Stimulated activated CD8-positive, alpha-beta memory T cell treated with anti-CD3 and anti-CD28 coated beads, Interleukin-7, amount 100 ng/mL, for 24 hours (primary cell): ENCODE data around the gene XPO5.
"Not testable (repeated sequence)": the region's sequence is repeated elsewhere in the genome, so short reads cannot be mapped to it uniquely, and the experiment has no call there.

ENCODE experiments used
- DNase-seq: peaks from one replicate; pipeline ENCODE4 v3.0.0-alpha.2; 2020; ENCODE audit warnings: low read depth

Gene XPO5

GRCh38 chr6:43517505-43518357 is 58.1 kb downstream of the XPO5 start:
- no peak for DNase-seq

- DNase-seq, result peak; percentile 95
These were observed 58.9 kb downstream of the XPO5 start, which contains the start of the genes POLR1C and YIPF3 for GRCh38 chr6:43516697-43517504. Gene POLR1C (plus strand): TSS chr6:43517089. CDS start chr6:43517110, 21 bp downstream. Gene YIPF3 (minus strand): TSS chr6:43516926. CDS start chr6:43516807, 119 bp downstream.

GRCh38 chr6:43516367-43516696 is 59.5 kb downstream of the XPO5 start:
- DNase-seq, result no peak

GRCh38 chr6:43515808-43516207 is 60.0 kb downstream of the XPO5 start:
- DNase-seq, result no peak

GRCh38 chr6:43511824-43512415 is 63.9 kb downstream of the XPO5 start:
- DNase-seq, result no peak

- no peak for DNase-seq
These were observed 65.0 kb downstream of the XPO5 start for GRCh38 chr6:43510827-43511163.

- DNase-seq, result peak; percentile 56
These were observed 65.6 kb downstream of the XPO5 start, which contains the start of gene LRRC73 for GRCh38 chr6:43509984-43510826. Gene LRRC73 (minus strand): TSS chr6:43510346. CDS start chr6:43509785, 561 bp downstream.

GRCh38 chr6:43509142-43509983 is 66.5 kb downstream of the XPO5 start:
- DNase-seq, result no peak

- DNase-seq, result no peak
These were observed 67.2 kb downstream of the XPO5 start for GRCh38 chr6:43508481-43509141.

GRCh38 chr6:43506667-43507471 is 69.0 kb downstream of the XPO5 start:
- DNase-seq, result peak; percentile 70

GRCh38 chr6:43506171-43506570 is 69.7 kb downstream of the XPO5 start:
- no peak for DNase-seq

- DNase-seq, result no peak
These were observed 70.1 kb downstream of the XPO5 start for GRCh38 chr6:43505718-43506117.

GRCh38 chr6:43504756-43505593 is 70.9 kb downstream of the XPO5 start:
- DNase-seq, result no peak

GRCh38 chr6:43503443-43503842 is 72.4 kb downstream of the XPO5 start:
- DNase-seq, result no peak

- no peak for DNase-seq
These were observed 73.2 kb downstream of the XPO5 start for GRCh38 chr6:43502666-43503065.

GRCh38 chr6:43500921-43501320 is 74.9 kb downstream of the XPO5 start:
- no peak for DNase-seq

GRCh38 chr6:43499028-43499815 is 76.6 kb downstream of the XPO5 start:
- DNase-seq, result no peak

- not testable (repeated sequence) for DNase-seq
These were observed 77.5 kb downstream of the XPO5 start for GRCh38 chr6:43498291-43498690.
